Astrocyte (in vitro differentiated cells and primary cell): Measurements from ENCODE around the gene ATP11A.

Experiments used
- EZH2 ChIP-seq: IDR thresholded peaks from 2 replicates; pipeline ENCODE4 v1.6.1; 2012; ENCODE audit warnings: mild to moderate bottlenecking, low read length, inconsistent platforms; ENCODE audit not compliant: insufficient read depth
- TF ChIP-seq, protein P1 (sequence below): IDR thresholded peaks from 2 replicates; pipeline ENCODE4 v1.5.1; 2011; ENCODE audit warnings: low read depth, mild to moderate bottlenecking, inconsistent platforms, low read length, moderate library complexity; ENCODE audit not compliant: insufficient read depth

DNA sequence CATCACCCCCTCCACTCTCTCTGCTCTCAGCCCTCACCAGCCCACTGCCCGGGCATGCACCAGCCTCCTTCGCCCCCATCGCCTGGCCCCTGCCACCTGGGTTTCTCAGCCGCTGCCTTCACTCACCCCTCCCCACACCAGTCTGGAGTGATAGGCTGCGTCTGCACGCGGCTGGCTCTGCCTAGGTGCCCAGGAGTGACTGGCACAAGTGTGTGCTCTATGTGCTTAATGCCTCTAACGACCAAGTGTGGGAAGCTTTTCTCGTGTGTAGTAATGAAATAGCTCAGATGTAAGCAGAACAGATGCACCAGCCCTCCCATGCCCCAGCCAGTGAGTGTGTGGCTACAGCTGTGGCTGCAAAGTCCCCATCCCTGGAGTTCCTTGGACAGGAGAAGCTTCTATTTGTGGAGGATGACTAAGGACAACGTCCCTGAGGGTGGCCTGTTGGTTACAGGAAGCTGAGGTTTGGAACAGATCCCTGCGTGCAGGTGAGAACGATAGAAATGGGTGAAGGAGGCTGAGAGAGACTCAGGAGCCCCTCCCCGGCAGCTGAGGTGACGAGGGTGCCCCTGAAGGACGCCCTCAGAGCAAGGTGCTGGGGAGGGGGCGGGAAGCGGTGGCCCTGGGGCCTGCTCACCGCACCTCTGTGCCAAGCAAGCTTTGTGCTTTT lies 35.6 kb downstream of the ATP11A start:
- TF ChIP-seq, protein P1, sequence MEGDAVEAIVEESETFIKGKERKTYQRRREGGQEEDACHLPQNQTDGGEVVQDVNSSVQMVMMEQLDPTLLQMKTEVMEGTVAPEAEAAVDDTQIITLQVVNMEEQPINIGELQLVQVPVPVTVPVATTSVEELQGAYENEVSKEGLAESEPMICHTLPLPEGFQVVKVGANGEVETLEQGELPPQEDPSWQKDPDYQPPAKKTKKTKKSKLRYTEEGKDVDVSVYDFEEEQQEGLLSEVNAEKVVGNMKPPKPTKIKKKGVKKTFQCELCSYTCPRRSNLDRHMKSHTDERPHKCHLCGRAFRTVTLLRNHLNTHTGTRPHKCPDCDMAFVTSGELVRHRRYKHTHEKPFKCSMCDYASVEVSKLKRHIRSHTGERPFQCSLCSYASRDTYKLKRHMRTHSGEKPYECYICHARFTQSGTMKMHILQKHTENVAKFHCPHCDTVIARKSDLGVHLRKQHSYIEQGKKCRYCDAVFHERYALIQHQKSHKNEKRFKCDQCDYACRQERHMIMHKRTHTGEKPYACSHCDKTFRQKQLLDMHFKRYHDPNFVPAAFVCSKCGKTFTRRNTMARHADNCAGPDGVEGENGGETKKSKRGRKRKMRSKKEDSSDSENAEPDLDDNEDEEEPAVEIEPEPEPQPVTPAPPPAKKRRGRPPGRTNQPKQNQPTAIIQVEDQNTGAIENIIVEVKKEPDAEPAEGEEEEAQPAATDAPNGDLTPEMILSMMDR = no peak
- no peak for TF ChIP-seq EZH2
